ENCODE results near the gene MAN1C1. TPM values are rescaled to one million over a fixed set of nuclear protein-coding genes. Genes with fewer than 3 reads are reported as not detected.

MAN1C1 gene
- total and polyA plus RNA-seq, 10 of the 15 experiments (the other 5 are each of a cell fraction or from before 2014, with no cell fraction given) = 0.12 to 0.56 (median 0.22) TPM; not detected in 3

DNA sequence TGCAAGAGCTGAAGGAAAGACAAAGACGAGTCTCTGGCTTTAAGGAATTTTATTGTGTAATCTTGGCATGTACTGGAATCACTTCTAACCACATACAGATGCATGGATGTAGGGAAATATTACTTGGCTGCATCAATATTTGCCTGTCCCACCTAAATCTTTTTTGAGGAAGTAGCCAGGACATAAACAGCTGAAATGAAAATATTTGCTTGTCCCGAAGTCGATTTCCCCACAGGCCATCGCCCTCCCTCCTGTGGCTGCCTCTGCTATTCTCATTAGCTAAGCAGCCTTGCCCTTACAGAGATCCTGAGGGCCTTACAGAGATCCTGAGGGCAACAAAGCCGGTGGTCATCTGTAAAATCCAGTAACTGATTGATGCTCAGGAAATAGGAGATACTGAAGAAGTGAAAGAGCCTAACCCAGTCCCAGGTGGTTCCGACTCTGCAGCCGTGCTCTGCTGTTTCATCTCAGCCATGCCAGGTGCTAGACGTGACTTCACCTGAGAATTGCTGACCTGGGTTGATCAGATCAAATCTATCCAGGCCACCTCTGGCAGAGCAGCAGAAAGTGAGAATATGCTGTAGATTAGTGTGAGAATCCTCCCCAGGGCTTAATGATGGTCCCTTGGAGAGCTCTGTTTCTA lies 25.5 kb downstream of the MAN1C1 start (continued):
- TF ChIP-seq, protein P1, sequence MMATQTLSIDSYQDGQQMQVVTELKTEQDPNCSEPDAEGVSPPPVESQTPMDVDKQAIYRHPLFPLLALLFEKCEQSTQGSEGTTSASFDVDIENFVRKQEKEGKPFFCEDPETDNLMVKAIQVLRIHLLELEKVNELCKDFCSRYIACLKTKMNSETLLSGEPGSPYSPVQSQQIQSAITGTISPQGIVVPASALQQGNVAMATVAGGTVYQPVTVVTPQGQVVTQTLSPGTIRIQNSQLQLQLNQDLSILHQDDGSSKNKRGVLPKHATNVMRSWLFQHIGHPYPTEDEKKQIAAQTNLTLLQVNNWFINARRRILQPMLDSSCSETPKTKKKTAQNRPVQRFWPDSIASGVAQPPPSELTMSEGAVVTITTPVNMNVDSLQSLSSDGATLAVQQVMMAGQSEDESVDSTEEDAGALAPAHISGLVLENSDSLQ (IDR thresholded peaks at IDR 0.05) = no peak
- TF ChIP-seq SPI1 (IDR thresholded peaks at IDR 0.05; ENCODE audit: borderline replicate concordance, insufficient read depth, low read depth, low read length) (no peak), CREB1 (IDR thresholded peaks at IDR 0.05; ENCODE audit: low read depth) (no peak), EED (IDR thresholded peaks at IDR 0.05; ENCODE audit: low read depth) (no peak), ESRRA (IDR thresholded peaks at IDR 0.05; ENCODE audit: low read length) (no peak), EP300 (IDR thresholded peaks at IDR 0.05; ENCODE audit: borderline replicate concordance in 1 of 2, control insufficient read depth in 1 of 2, low read depth in 2 of 2, low read length in 2 of 2) (no peak), SMARCA5 (IDR thresholded peaks at IDR 0.05) (no peak), SMAD1 (IDR thresholded peaks at IDR 0.05; ENCODE audit: low read depth, partially characterized antibody) (no peak)
- TF ChIP-seq, protein P2, sequence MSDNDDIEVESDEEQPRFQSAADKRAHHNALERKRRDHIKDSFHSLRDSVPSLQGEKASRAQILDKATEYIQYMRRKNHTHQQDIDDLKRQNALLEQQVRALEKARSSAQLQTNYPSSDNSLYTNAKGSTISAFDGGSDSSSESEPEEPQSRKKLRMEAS (IDR thresholded peaks at IDR 0.05; ENCODE audit: low read depth, low read length) = no peak

DNA sequence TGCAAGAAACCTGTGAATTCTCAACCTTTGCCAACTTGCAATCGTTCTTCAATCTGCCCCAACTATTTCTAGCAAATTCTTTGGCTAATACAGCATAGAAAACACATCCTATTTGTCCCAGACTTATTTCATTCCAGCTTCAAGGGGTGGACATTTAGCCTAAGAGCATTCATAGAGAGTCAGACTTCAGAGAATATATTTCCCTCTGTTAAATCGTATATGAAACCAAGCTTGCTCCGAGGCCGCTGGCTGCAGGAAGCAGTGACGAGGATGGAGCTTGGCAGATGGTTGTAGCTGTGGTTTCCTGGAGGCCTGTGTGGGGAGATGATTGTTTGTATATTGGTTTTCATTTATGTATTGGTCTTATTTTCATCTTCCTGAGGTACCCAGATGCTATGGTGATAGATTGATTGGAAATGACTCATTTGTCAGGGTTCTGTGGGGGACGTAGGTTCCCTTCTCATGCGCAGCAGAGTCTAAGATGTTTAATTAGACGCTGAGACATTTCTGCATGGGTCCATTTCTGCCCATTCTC lies 26.1 kb downstream of the MAN1C1 start:
- H3K9me3 ChIP-seq (replicated peaks; ENCODE audit: control insufficient read depth, insufficient read depth, low read length) = no peaks in the 10 kb centered on the region; the same call in 2 of the 3 replicates
- SMC1A ChIA-PET (ENCODE audit: uncharacterized antibody, unreplicated experiment) = no interaction called here
- H2AFZ ChIP-seq (ENCODE audit: control insufficient read depth, low read depth, low read length) = no peak overlapping the region
- FAIRE-seq (peak; percentile 54), ATAC-seq (peak; percentile 93), DNase-seq (ENCODE audit: low read depth, low spot score) (peak; percentile 44)
- POLR2A ChIA-PET = interaction anchor here (0.5 kb wide), 1 partner anchor 18 kb away, joined by 10 read pairs; no protein-coding TSS in a partner anchor
- peaks cover 2 to 4% of the 10 kb centered on the region in 2 experiments; a peak in 1 of 4 replicates for H3K27me3 ChIP-seq (replicated peaks in 1 of 2; ENCODE audit: control insufficient read depth in 2 of 2, insufficient read depth in 2 of 2, low read length in 1 of 2)
- no peak overlapping the region for H3K4me3 ChIP-seq
- H3K4me2 ChIP-seq (ENCODE audit: control insufficient read depth, insufficient read depth) = peak overlapping the region; percentile 35; the same call in 1 of the 2 replicates
- H3K4me1 ChIP-seq (ENCODE audit: control insufficient read depth, insufficient read depth, low read length) = no peaks in the 10 kb centered on the region; the same call in 1 of the 2 replicates
- no peaks in the 10 kb centered on the region for H3K79me2 ChIP-seq (ENCODE audit: control insufficient read depth, insufficient read depth, low read length)
- RAD21 ChIA-PET (ENCODE audit: unreplicated experiment) = no interaction called here
- no peaks in the 10 kb centered on the region for H4K20me1 ChIP-seq (ENCODE audit: control insufficient read depth, insufficient read depth)
- 1% methylated on average over 8 of the region's 8 CpGs for WGBS (ENCODE audit: insufficient coverage, insufficient replicate concordance, low lambda C conversion rate, missing lambda C conversion rate)
- intact Hi-C loops (cut with micrococcal nuclease; ENCODE audit: unreplicated experiment) (no loop called here), in situ Hi-C loops (cut with MboI) (no loop called here)
- CTCF ChIA-PET = interaction anchor here (0.7 to 1.4 kb wide), 2 partner anchors 24 to 122 kb away, joined by 3 to 4 read pairs; no protein-coding TSS in a partner anchor
- H3K36me3 ChIP-seq (ENCODE audit: control insufficient read depth in 2 of 2, insufficient read depth in 2 of 2, low read length in 1 of 2) = no peaks in the 10 kb centered on the region
- H3K27ac ChIP-seq (ENCODE audit: control insufficient read depth, insufficient read depth) = no peak overlapping the region
- no TSS peak for BruUV-seq (replicated peaks)
- H3K9ac ChIP-seq (ENCODE audit: control insufficient read depth, insufficient read depth, low read length) = no peak overlapping the region
- TF ChIP-seq, protein P3, sequence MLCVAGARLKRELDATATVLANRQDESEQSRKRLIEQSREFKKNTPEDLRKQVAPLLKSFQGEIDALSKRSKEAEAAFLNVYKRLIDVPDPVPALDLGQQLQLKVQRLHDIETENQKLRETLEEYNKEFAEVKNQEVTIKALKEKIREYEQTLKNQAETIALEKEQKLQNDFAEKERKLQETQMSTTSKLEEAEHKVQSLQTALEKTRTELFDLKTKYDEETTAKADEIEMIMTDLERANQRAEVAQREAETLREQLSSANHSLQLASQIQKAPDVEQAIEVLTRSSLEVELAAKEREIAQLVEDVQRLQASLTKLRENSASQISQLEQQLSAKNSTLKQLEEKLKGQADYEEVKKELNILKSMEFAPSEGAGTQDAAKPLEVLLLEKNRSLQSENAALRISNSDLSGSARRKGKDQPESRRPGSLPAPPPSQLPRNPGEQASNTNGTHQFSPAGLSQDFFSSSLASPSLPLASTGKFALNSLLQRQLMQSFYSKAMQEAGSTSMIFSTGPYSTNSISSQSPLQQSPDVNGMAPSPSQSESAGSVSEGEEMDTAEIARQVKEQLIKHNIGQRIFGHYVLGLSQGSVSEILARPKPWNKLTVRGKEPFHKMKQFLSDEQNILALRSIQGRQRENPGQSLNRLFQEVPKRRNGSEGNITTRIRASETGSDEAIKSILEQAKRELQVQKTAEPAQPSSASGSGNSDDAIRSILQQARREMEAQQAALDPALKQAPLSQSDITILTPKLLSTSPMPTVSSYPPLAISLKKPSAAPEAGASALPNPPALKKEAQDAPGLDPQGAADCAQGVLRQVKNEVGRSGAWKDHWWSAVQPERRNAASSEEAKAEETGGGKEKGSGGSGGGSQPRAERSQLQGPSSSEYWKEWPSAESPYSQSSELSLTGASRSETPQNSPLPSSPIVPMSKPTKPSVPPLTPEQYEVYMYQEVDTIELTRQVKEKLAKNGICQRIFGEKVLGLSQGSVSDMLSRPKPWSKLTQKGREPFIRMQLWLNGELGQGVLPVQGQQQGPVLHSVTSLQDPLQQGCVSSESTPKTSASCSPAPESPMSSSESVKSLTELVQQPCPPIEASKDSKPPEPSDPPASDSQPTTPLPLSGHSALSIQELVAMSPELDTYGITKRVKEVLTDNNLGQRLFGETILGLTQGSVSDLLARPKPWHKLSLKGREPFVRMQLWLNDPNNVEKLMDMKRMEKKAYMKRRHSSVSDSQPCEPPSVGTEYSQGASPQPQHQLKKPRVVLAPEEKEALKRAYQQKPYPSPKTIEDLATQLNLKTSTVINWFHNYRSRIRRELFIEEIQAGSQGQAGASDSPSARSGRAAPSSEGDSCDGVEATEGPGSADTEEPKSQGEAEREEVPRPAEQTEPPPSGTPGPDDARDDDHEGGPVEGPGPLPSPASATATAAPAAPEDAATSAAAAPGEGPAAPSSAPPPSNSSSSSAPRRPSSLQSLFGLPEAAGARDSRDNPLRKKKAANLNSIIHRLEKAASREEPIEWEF (IDR thresholded peaks at IDR 0.05; ENCODE audit: insufficient replicate concordance, low read depth, low read length) = peak; percentile 31
- TF ChIP-seq EED (IDR thresholded peaks at IDR 0.05; ENCODE audit: low read depth) (0 out of 2 replicates have a peak, but pooled peaks have one; percentile 26), TCF3 (IDR thresholded peaks at IDR 0.05; ENCODE audit: borderline replicate concordance, insufficient read depth, low read depth, low read length) (peak; percentile 67; the same call in 1 of the 2 replicates), SREBF2 (IDR thresholded peaks at IDR 0.05; ENCODE audit: low read length) (no peak), RELA (IDR thresholded peaks at IDR 0.05; ENCODE audit: borderline replicate concordance, partially characterized antibody) (no peak), SMC3 (IDR thresholded peaks at IDR 0.05; ENCODE audit: borderline replicate concordance, low read length) (no peak), MTA2 (IDR thresholded peaks at IDR 0.05; ENCODE audit: low read depth) (no peak), SMAD1 (IDR thresholded peaks at IDR 0.05; ENCODE audit: low read depth, partially characterized antibody) (no peak)

Measured in GM12878 (cell line).